LNCAP (cell line): ENCODE data around the gene YPEL2.

Experiments used
- TF ChIP-seq, protein P1 (sequence below): fragments of 450-650 bp; IDR thresholded peaks from 2 replicates; pipeline ENCODE4 v1.5.1; 2017; ENCODE audit warnings: mild to moderate bottlenecking

The YPEL2 gene

DNA sequence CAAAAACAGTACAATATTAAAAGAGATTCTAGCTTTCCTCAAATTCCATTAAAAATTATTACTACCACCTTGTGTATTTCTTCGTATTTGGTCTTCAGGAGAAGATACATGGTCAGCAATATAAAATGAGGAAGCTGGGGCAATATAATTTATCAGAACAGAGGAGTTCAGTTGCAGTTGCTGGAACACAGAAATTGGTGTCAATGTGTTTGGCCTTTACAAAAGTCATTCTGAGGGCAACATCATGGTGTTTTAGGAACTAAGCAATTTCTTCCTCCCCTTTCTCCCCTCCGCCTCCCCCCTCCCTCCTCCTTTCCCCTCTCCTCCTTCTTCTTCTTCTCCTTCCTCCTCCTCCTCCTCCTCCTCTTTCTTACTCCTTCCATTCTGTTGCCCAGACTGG is 102.1 kb downstream of the YPEL2 start:
- TF ChIP-seq, protein P1, sequence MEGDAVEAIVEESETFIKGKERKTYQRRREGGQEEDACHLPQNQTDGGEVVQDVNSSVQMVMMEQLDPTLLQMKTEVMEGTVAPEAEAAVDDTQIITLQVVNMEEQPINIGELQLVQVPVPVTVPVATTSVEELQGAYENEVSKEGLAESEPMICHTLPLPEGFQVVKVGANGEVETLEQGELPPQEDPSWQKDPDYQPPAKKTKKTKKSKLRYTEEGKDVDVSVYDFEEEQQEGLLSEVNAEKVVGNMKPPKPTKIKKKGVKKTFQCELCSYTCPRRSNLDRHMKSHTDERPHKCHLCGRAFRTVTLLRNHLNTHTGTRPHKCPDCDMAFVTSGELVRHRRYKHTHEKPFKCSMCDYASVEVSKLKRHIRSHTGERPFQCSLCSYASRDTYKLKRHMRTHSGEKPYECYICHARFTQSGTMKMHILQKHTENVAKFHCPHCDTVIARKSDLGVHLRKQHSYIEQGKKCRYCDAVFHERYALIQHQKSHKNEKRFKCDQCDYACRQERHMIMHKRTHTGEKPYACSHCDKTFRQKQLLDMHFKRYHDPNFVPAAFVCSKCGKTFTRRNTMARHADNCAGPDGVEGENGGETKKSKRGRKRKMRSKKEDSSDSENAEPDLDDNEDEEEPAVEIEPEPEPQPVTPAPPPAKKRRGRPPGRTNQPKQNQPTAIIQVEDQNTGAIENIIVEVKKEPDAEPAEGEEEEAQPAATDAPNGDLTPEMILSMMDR = no peak

DNA sequence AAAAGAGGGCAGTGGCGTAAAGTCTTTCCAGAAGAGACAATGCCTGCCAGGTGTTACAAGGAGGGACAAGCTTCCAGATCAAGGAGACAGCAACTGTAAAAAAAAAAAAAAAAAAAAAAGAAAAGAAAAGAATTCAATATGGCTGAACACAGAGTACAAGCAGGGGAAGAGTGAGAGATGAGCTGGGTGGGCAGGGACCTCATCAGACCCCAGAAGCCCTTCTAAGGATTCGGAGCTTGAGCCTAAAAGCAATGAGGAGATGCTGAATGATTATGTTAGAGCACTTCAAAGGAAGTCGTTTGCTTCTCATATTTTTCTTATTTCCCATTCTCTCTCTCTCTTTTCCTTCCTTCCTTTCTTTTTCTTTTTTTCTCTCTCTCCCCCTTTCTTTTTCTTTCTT is 103.0 kb downstream of the YPEL2 start:
- TF ChIP-seq, protein P1 = no peak

DNA sequence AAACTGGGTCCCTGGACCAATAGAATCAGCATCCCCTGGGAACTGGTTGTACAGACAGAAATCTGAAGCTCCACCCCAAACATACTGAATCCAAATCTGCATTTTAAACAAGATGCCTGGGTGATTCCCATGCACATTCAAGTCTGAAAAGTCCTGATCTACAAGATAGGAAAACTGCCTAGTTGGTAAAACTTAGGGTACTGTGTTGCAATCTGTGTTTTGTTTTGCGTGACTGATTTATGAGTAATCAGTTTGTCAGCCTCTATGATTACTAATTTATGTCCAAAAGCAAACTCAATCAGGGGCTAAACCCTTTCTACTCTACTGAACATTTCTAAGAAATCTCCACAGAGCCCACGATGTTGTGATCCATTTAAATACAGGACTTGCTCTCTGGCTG is 103.8 kb downstream of the YPEL2 start:
- TF ChIP-seq, protein P1 = no peak

DNA sequence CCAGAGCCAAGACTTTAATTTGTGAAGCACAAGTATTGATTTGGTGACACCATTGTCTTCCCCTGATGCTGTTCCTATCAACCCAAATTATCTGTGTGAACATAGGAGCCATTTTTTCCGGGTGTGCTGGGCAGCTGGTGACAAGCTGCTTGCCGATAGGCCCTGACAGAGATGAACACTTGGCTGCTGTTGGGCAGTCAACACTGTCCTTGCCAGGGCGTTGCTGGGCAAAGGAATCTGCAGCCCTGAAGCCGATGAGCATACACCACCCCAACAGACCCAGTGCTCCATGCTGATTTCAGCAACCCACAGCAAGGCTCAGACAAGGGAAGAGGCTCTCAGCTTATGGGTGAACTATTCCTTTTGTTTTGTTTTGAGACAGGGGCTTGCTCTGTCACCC is 105.4 kb downstream of the YPEL2 start:
- TF ChIP-seq, protein P1 = no peak

DNA sequence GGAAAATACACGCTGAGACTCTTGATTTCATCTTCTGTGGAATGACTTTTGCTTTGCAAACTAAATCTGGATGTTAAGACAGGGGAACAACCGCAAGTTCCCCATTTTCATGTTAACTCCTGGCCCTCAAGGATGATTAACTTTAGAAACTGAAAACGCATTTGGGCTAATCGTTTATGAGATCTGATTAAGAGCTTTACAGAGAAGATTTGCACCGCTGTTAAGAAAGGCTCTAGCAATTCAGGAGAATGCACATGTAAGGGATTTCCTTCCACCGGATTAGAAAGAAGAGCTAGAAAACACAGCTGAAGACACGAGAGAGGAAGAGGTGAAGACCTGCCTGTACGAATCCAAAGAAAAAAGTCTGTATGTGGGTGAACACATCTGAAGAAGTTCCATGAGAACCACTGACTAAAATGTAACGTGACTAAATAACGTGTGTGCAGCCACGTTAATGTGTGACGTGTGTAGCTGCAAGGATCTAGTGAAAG is 106.4 kb downstream of the YPEL2 start:
- TF ChIP-seq, protein P1 = no peak

DNA sequence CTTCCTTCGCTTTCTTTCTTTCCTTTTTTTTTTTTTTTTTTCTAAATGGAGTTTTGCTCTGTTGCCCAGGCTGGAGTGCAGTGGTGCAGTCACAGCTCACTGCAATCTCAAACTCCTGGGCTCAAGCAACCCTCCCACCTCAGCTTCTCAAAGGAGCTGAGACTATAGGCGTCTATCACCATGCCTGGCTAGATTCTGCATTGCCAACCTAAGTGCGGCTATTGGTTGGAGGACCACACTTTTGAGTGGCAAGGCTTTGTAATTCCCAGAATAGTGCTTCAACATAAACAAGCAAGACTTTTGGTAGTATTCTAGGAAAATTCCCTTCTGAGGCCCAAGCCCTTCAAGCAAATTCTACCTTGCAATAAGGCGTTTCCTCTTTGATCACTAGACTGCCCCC is 107.8 kb downstream of the YPEL2 start:
- TF ChIP-seq, protein P1 = no peak

DNA sequence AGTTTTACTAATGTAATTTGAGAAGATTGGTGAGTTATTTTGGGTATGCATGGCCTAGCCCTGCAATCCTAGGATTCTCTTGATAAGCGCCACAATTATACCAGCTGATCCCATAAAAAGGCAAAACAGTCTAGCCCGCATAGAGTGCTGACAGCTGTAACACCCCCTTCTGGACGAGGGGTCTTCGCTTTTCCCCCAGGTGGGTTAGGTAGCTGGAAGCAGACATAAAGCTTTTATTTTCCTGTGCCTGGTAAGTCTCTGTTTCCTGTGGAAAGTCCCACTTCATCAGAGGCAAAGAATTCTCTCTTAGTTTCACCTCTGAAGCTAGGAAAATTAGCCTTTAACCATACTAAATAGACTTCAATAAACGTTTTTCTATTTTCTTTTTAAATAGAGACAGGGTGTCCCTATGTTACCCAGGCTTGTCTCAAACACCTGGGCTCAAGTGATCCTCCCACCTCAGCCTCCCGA is 108.3 kb downstream of the YPEL2 start:
- TF ChIP-seq, protein P1 = no peak

DNA sequence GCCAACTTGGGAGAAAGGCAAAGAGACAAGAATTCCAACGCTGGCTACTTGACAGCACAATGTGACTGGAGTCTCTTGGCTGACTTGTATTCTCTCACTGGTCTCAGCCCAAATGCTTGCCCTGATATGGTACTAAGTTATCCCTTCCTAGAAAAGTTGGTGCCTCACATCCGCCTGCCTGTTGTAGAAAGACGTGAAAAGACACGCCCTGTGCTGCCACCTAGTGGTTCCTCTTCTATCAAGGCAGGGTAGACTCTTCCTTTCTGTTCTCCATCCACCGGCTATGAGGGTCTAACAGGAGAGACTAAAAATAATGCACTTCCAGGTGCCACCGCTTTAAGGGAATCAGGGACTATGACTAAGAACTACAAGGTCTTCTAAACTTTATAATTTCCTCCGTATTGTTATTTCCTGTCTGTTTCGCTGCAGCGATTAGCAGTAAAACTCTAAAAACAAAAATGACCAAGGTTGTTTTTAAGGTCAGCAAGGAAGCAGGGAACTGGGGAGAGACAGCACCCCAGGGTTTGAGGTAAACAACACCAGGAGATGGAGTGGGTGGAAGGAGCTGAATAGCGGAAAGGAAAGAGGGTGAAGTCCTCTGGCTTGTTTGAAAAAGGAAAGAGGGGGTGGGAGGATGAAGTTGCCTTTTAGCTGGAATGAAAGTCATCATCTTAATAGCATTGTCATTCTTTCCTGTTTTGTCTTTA is 109.5 kb downstream of the YPEL2 start:
- TF ChIP-seq, protein P1 = peak; percentile 84
